Cardiac septum (tissue), 1 donor: ENCODE data around the gene DSG2. TPM values are rescaled to one million over a fixed set of nuclear protein-coding genes. Genes with fewer than 3 reads are reported as not detected.

Source experiments
- DNase-seq: peaks from one replicate; pipeline ENCODE4 v3.0.0-alpha.2; 2020; ENCODE audit warnings: low spot score
- intact Hi-C: fragments of 100-400 bp; cut with DNase I; formaldehyde crosslinking; loops from one replicate; pipeline ENCODE4 v1.14.0; 2022
- total RNA-seq: library from RNA; stranded (reverse); fragmentation: NEBNext Ultra II Directional; extraction: Animal tissue kit (Norgen Biotek cat#: 25700); gene quantifications from one replicate; pipeline ENCODE4 v1.2.1, GENCODE V29; 2021
- donor health status: DM: no; HTN: no; CAD: no.

Gene DSG2
- total RNA-seq, 1 donor from 2014 or later: 34.4 TPM

DNA sequence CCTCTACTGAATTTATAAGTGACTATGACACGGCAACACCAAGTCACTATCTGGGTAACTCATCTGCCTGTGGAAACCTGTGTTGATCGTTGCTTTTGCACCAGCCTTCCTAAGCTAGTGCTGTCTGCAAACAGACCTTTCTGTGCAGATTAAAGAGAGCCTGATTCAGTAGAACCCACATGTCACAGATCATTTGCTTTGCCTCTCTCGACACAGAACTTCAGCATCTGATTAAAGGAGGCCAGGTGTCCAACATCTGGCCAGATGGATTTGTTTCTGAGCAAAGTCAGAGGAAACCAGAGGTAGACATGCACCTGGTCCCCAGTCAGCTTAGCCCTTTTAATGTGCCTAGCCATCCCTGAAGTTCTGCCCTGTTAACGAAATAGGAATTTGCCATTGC, 78.7 kb downstream of the DSG2 start:
- intact Hi-C loops: no loop called here

GRCh38 chr18:31577195-31577594, 79.2 kb downstream of the DSG2 start:
- intact Hi-C loops: no loop called here
- no peak for DNase-seq

More for the DNA sequence above, 78.7 kb downstream of the DSG2 start:
- no peak for DNase-seq

DNA sequence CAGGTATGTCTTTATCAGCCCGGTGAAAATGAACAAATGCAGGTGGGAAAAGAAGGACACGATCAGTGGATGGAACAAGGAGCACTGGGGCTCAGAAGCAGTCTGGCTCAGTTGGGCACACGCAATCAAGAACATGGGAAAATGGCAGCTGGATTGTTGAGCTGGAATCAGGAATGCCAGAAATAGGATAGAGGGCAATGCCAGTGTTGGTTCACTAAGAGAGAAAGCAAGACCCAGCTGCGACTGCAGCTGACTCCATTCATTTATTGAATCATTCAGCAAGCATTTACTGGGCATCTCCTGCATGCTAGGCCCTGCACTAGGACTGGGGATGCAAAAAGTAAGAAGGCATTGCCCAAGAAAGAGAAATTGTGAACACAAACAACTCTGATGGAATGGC, 80.1 kb downstream of the DSG2 start:
- DNase-seq: no peak
- intact Hi-C loops: no loop called here

DNA sequence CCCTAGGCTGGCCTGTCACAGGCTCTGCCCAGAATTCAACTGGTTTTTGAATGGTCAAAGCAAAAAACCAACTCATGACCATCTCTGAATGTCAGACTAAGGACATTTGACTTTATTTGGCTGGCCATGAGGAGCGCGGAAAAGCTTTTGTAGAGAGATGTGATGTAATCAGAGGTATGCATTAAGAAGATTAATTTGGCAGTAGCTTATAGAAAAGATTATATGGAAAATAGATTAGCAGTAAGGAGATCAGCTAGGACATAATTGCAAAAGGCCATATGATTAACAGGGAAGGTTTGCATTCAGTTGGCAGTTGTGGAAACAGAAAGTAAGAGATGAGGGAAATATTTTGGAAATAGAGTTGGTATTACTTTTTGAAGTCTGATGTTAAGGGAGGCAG, 81.4 kb downstream of the DSG2 start:
- no peak for DNase-seq
- intact Hi-C loops: no loop called here

DNA sequence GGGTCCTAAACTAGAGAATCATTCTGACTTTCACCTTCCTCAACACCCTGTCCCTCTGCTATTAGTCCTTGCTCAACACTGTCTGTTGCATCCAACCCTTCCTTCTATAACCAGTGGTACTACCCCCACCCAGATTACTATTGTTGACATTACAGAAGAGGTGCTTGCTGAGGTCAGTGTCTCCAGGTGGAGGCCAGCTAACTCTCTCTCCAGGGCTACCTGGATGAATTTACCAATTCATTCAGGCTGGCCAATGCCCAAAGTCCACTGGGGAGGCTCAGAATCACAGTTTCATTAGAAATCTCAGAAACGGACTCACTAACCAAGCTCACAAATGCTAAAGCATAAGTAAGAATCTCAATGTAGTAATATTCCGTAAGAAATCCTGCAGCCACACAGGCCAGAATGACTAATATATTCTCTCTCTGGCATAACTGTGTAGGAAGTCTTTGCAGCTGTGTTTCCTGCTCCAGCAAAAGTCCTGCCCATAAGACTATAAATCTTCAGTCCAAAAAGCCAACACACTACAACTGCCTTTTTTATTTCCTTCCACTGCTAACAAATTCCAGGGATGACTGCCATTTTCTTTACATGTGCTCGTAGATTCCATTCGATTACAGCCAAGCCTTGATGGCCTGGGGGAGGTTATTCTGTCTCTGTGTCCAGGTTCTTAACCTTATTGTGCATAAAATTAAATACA, 83.7 kb downstream of the DSG2 start:
- intact Hi-C loops: no loop called here
- no peak for DNase-seq

DNA sequence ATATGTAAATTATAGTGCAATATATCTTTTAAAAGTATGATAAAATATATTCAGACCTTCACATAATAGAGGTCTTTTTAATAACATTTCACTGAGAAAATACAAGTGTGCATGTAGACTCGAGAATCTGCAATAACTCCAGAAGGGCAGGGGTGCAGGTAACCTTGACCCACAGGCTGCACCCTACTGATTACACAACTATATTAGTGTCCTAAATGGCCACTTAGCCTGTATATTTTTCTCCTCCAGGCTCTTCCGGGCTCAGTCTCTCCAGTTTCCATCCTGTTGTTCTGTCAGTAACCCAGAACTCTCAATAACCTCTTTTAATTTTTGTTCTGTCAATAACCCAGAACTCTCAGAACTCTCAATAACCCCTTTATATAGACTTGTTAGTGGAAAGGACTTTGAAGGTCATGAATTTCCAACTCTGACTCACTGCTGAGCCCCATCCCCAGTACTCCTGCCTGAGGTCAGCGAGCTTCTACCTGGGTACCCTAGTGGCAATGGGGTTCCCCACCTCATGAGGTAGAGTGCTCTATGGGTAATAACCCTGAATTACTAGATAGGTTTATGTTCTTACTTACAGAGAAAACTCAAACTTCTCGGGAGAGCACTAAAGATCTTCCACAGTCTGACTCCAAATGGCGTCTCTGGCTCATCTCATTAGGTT, 85.3 kb downstream of the DSG2 start:
- intact Hi-C loops: no loop called here
- no peak for DNase-seq

- no peak for DNase-seq
- intact Hi-C loops: no loop called here
Observed at GRCh38 chr18:31585991-31586390, 88.0 kb downstream of the DSG2 start.

GRCh38 chr18:31586616-31587015, 88.6 kb downstream of the DSG2 start:
- DNase-seq: no peak
- intact Hi-C loops: no loop called here

DNA sequence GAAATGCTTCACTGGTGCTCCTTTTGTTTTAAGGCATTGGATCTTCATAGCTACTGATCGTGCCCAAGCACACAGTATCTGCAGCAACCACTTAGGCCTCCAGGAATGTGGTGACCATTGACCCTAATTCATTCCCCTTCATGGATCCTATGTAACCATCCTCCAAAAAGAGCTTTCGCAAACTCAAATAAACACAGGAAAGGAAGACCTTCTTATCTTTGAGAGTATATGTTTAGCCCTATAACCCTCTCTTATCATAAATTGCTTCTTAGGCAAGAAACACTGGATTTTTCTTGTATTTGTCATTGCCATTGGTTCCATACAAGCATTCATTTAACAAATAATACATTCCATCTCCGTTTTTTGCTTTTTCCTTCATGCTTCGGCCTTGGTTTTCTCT, 89.6 kb downstream of the DSG2 start:
- DNase-seq: no peak
- intact Hi-C loops: no loop called here

DNA sequence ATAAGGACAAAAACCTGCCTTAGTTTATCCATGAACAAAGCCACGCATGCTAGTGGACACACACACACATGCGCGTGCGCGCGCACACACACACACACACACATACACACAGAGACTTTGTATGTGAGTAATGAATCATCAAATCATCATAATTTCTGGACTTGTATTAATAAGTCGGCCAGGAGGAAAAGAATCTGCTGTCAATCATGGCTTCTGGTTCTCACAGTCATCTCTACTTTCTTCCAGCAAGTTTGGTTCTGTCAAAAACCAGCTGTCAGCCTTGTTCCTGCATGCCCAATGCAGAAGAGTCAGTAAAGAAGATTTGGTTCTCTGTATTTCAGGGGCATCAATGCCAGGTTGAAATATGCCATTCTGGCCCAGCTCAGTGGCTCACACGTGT, 92.6 kb downstream of the DSG2 start:
- intact Hi-C loops: no loop called here
- DNase-seq: no peak

- intact Hi-C loops: no loop called here
- no peak for DNase-seq
Observed at GRCh38 chr18:31591113-31591512, 93.1 kb downstream of the DSG2 start.

DNA sequence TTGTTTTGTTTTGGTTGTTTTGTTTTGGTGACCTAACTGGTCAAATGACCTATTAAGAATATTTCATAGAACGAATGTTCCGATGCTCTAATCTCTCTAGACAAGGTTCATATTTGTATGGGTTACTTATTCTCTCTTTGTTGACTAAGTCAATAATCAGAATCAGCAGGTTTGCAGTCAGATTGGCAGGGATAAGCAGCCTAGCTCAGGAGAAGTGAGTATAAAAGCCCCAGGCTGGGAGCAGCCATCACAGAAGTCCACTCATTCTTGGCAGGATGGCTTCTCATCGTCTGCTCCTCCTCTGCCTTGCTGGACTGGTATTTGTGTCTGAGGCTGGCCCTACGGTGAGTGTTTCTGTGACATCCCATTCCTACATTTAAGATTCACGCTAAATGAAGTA, 93.7 kb downstream of the DSG2 start, which contains the start of gene TTR:
TSS of gene TTR (plus strand) at position 250 of the 400 bp plus-strand sequence. CDS start at position 276, 26 bp downstream.
- no peak for DNase-seq
- intact Hi-C loops: no loop called here

- intact Hi-C loops: no loop called here
- no peak for DNase-seq
Observed at GRCh38 chr18:31592506-31593157, 94.7 kb downstream of the DSG2 start.

DNA sequence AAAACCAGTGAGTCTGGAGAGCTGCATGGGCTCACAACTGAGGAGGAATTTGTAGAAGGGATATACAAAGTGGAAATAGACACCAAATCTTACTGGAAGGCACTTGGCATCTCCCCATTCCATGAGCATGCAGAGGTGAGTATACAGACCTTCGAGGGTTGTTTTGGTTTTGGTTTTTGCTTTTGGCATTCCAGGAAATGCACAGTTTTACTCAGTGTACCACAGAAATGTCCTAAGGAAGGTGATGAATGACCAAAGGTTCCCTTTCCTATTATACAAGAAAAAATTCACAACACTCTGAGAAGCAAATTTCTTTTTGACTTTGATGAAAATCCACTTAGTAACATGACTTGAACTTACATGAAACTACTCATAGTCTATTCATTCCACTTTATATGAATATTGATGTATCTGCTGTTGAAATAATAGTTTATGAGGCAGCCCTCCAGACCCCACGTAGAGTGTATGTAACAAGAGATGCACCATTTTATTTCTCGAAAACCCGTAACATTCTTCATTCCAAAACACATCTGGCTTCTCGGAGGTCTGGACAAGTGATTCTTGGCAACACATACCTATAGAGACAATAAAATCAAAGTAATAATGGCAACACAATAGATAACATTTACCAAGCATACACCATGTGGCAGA, 97.3 kb downstream of the DSG2 start:
- DNase-seq: no peak
- intact Hi-C loops: no loop called here

DNA sequence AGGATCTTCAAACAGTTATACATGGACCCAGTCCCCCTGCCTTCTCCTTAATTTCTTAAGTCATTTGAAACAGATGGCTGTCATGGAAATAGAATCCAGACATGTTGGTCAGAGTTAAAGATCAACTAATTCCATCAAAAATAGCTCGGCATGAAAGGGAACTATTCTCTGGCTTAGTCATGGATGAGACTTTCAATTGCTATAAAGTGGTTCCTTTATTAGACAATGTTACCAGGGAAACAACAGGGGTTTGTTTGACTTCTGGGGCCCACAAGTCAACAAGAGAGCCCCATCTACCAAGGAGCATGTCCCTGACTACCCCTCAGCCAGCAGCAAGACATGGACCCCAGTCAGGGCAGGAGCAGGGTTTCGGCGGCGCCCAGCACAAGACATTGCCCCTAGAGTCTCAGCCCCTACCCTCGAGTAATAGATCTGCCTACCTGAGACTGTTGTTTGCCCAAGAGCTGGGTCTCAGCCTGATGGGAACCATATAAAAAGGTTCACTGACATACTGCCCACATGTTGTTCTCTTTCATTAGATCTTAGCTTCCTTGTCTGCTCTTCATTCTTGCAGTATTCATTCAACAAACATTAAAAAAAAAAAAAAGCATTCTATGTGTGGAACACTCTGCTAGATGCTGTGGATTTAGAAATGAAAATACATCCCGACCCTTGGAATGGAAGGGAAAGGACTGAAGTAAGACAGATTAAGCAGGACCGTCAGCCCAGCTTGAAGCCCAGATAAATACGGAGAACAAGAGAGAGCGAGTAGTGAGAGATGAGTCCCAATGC, 98.3 kb downstream of the DSG2 start:
- intact Hi-C loops: no loop called here

GRCh38 chr18:31598021-31598805, 100.2 kb downstream of the DSG2 start:
- DNase-seq: no peak
- intact Hi-C loops: no loop called here

More for the DNA sequence above, 98.3 kb downstream of the DSG2 start:
- DNase-seq: no peak
